ENCODE measurements around the gene RNF152. TPM values are rescaled to one million over a fixed set of nuclear protein-coding genes. Genes with fewer than 3 reads are reported as not detected.

The RNF152 gene
- total and polyA plus RNA-seq, 12 donors: 1.5 to 31.1 (median 11.2) TPM

DNA sequence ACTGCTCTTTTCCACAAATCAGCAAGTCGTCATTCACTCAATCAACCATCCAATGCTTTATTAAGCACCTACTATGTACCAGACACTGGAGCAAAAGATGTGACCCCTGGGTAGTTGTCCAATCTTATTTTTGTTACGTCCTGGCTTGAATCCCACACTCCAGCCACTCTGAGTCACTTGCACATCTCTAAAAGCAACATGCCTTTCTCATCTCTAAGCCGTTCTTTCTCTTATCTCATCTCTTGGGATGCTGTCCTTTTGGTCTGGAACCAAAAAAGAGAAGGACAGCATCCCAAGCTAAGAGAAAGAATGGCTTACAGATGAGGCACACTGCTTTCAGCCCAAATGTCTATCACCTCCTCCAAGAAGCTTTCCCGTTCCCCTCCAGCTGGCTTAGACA lies 58.8 kb downstream of the RNF152 start:
- H3K27me3 ChIP-seq: no peaks in the 10 kb centered on the region
- H3K4me1 ChIP-seq (replicated peaks in 1 of 2): peaks cover 0 to 18% of the 10 kb centered on the region in 2 donors
- no peaks in the 10 kb centered on the region for H3K9me3 ChIP-seq (replicated peaks in 1 of 3)
- DNase-seq: no peak
- H3K4me3 ChIP-seq: no peak overlapping the region
- intact Hi-C loops (cut with DNase I): no loop called here
- peak overlapping the region in 1 of 5 donors; percentile 51 for H3K27ac ChIP-seq
- WGBS, 4 donors: 52 to 62% (median 55%) methylated on average over 4 of the region's 4 CpGs
- no peaks in the 10 kb centered on the region for H3K36me3 ChIP-seq (replicated peaks in 1 of 2)
- no peak for TF ChIP-seq POLR2A (IDR thresholded peaks at IDR 0.05)
- TF ChIP-seq, protein P1, sequence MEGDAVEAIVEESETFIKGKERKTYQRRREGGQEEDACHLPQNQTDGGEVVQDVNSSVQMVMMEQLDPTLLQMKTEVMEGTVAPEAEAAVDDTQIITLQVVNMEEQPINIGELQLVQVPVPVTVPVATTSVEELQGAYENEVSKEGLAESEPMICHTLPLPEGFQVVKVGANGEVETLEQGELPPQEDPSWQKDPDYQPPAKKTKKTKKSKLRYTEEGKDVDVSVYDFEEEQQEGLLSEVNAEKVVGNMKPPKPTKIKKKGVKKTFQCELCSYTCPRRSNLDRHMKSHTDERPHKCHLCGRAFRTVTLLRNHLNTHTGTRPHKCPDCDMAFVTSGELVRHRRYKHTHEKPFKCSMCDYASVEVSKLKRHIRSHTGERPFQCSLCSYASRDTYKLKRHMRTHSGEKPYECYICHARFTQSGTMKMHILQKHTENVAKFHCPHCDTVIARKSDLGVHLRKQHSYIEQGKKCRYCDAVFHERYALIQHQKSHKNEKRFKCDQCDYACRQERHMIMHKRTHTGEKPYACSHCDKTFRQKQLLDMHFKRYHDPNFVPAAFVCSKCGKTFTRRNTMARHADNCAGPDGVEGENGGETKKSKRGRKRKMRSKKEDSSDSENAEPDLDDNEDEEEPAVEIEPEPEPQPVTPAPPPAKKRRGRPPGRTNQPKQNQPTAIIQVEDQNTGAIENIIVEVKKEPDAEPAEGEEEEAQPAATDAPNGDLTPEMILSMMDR (IDR thresholded peaks at IDR 0.05): no peak

DNA sequence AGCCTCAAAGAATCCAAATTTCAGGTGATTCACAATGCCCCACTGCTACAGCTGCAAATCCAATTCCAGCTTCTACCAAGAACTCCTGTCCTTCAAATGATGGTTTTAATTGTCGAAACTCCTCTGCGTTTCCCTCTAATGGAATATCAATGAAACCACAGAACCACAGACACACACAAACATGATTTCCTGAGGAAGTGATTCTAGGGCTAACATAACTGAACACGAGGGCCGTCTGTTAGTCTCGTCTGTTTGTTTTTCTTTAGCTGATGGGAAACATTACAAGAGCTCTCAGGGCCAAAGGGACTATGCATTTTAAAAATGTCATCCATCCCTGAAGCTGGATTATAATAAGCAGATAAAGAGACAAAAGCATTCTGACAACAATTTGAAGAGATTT lies 59.4 kb downstream of the RNF152 start:
- no peak for DNase-seq
- H3K27ac ChIP-seq: peak overlapping the region in 2 of 5 donors; percentile 15 to 51
- no peak overlapping the region for H3K4me3 ChIP-seq
- H3K27me3 ChIP-seq: no peaks in the 10 kb centered on the region
- WGBS, 4 donors: 14 to 27% (median 17%) methylated on average over 5 of the region's 5 CpGs
- H3K36me3 ChIP-seq (replicated peaks in 1 of 2): no peaks in the 10 kb centered on the region
- no peak for TF ChIP-seq POLR2A (IDR thresholded peaks at IDR 0.05)
- TF ChIP-seq, protein P1 (IDR thresholded peaks at IDR 0.05): no peak
- no peaks in the 10 kb centered on the region for H3K9me3 ChIP-seq (replicated peaks in 1 of 3)
- intact Hi-C loops (cut with DNase I): no loop called here
- H3K4me1 ChIP-seq (replicated peaks in 1 of 2): peaks cover 0 to 18% of the 10 kb centered on the region in 2 donors

DNA sequence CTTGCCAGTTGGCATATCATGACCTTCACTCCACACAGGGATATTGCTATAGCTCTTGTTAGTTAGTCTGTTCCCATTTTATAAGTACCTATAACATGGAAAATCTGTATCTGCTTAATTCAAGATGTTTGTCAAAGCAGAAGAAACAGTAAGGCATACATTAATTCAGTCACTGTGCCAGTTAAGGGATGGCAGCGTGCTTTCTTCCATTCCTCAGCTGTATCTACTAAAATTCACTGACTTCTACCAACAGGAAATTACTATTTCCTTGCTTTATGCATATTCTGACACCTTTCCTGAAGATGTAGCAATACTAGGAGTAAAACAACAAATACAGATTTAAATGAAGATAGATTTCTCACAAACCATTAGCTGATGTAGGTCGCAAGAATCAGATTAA lies 59.9 kb downstream of the RNF152 start:
- H3K9me3 ChIP-seq (replicated peaks in 1 of 3): no peaks in the 10 kb centered on the region
- no peak overlapping the region for H3K4me3 ChIP-seq
- no peaks in the 10 kb centered on the region for H3K27me3 ChIP-seq
- H3K4me1 ChIP-seq (replicated peaks in 1 of 2): peaks cover 0 to 18% of the 10 kb centered on the region in 2 donors
- no peaks in the 10 kb centered on the region for H3K36me3 ChIP-seq (replicated peaks in 1 of 2)
- intact Hi-C loops (cut with DNase I): no loop called here
- 68 to 84% (median 79%) methylated on average over 2 of the region's 2 CpGs for WGBS, 4 donors
- peak overlapping the region in 2 of 5 donors; percentile 15 to 51 for H3K27ac ChIP-seq
- DNase-seq: no peak
- TF ChIP-seq, protein P1 (IDR thresholded peaks at IDR 0.05): no peak
- TF ChIP-seq POLR2A (IDR thresholded peaks at IDR 0.05): no peak

DNA sequence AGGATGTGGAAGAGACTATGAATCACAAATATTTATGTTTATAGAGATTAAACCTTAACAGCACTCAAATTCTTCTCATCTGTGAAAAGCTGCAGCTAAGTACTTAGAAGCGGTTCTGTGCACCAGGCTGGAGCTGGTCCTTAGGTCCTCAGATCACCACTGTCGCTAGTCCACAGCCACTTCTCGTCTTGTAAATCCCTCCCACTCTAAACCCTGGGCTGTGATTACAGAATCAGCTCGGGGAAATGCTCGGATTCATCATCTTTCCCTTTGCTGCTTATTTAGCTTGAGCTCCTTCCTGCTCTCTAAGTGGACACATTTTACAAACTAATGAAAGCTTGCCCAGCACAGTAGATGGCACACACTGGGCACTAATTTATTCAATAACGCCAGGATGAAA lies 61.7 kb downstream of the RNF152 start:
- H3K27ac ChIP-seq: no peak overlapping the region
- DNase-seq: no peak
- TF ChIP-seq, protein P1 (IDR thresholded peaks at IDR 0.05): no peak
- TF ChIP-seq POLR2A (IDR thresholded peaks at IDR 0.05): no peak
- no peaks in the 10 kb centered on the region for H3K36me3 ChIP-seq (replicated peaks in 1 of 2)
- H3K4me3 ChIP-seq: no peak overlapping the region
- H3K4me1 ChIP-seq (replicated peaks in 1 of 2): peaks cover 0 to 18% of the 10 kb centered on the region in 2 donors
- H3K9me3 ChIP-seq (replicated peaks in 1 of 3): no peaks in the 10 kb centered on the region
- intact Hi-C loops (cut with DNase I): no loop called here
- H3K27me3 ChIP-seq: no peaks in the 10 kb centered on the region
- 52 to 62% (median 60%) methylated on average over 6 of the region's 6 CpGs for WGBS, 4 donors

Data from adrenal gland (tissue), 12 donors.